CD4-positive, alpha-beta T cell treated with Interferon alpha-2 for 1 hour (primary cell): Measurements from ENCODE around the gene M6PR.

Experiments
- DNase-seq, 2 donors: peaks; one replicate each; pipeline ENCODE4 v3.0.0-alpha.2; 2020 to 2022

The M6PR gene

DNA sequence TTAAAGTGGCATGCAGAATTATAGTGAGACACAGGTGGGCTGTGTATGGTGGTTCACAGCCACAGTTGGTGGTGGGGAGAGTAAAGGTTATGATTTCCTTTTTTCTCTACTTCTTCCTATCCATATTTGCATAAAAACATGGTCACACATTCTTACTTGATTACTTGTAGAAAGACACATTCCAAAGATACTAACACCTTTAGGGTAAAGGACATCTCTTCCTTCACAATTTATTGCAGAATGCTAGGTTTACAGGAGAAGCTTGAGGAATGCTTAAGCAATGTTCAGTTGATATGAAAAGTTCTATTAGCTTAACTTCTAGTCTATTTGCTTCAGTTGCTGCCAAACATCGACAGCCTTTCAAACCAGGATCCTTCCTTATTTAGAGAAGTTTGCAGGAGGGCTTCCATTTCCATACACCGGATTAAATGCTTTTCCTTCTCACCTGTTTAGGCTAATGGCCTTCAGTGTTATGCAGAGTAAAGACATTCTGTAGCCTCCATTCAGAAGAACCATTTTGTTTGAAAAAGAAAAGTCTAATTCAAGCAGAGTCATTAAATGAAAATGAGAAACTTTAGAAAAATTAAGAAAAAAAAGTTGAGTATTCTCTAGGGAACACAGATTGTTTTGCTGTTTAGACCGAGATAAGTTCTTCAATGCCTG lies 37.7 kb downstream of the M6PR start:
- DNase-seq = no peak

DNA sequence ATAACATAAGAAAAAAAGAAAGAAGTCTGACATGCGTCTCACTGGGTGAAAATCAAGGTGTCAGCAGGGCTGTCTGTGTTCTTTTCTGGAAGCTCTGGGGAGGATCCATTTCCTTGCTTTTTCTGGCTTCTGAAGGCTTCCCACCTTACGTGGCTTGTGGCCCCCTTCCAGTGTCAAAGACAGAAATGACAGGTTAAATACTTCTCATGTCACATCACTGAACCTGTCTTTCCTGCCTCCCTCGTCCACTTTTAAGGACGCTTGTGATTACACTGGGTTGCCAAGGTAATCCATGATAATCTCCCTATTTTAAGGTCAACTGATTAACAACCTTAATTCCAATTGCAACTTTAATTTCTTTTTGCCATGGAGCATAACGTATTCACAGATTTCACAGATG lies 39.7 kb downstream of the M6PR start:
- DNase-seq = no peak

DNA sequence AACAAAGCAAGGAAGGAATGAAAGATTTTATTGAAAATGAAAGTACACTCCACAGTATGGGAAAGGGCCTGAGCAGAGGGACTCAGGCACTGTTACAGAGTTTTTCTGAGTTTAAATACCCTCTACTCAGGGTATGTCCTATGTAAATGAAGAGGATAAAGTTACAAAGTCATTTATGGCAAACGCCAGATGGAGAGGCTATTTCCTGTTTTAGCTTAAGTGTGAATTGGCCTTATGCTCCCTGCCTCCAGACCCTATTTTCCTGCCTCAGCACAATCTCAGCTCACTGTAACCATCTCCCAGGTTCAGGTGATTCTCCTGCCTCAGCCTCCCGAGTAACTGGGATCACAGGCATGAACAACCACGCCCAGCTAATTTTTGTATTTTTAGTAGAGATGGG lies 41.9 kb downstream of the M6PR start:
- DNase-seq = no peak

DNA sequence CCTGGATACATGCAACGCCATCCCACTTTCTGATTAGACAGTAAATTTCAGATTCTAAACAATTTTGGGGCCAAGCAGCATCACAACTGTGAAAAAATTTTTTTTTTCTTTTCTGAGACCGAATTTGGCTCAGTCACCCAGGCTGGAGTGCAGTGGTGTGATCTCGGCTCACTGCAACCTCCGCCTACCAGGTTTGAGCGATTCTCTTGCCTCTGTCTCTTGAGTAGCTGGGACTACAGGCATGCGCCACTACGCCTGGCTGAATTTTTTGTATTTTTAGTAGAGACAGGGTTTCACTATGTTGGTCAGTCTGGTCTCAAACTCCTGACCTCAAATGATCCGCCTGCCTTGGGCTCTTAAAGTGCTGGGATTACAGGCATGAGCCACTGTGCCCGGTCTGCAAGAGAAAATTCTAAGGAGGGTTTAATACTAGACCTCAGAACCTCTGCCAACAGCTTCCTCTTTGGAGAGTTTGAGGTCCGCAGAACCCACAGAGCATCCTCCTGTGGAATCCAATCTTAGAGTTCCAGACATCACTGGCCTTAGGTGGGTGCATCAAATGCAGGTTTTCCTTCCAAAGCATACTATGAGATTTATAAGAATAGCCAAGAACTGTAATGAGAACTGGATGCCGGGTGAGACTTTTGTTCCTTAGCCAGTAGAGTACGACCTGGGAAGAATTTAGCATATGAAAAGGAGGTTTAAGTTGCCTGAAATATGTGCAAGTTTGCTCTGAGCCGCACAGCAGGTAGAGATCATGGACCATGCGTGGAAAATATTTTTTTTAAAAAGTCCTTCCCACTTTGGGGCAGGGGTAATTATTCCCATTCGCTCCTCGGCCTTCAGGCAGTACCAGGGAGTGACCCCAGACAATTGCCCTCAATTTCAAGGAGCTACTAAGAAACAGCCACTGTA lies 42.9 kb downstream of the M6PR start:
- DNase-seq = no peak

DNA sequence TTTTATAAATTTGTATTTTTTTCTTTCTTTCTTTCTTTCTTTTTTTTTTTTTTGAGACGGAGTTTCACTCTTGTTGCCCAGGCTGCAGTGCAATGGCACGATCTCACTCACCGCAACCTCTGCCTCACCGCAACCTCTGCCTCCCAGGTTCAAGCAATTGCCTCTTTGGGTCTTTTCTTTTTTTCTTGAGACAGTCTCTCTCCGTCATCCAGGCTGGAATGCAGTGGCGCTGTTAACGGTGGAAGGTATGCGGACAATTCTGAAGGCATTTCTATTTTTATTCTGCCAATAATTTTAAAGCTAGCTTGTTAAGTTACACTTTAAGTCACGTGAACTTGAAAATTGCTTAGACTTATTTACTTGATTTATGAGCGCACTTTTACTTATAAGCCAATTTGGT lies 43.9 kb downstream of the M6PR start:
- no peak for DNase-seq

DNA sequence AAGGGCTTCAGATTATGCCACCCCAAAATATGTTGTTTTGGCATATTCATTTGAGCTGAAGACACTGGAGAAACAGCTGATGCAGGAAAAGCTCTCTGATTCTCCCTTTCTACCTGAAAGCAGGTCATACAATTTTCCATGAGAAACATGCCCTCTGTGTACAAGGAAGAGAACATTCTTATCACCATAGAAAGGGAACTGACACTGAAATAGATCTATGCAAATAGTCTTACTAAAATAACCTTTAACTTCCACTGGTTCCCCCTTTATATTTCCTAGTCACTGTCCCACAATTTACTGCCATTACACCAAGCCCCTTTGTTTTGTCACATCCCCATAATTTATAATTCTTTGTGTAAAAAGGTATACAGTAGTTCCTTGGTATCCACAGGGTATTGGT lies 44.8 kb downstream of the M6PR start:
- no peak for DNase-seq

DNA sequence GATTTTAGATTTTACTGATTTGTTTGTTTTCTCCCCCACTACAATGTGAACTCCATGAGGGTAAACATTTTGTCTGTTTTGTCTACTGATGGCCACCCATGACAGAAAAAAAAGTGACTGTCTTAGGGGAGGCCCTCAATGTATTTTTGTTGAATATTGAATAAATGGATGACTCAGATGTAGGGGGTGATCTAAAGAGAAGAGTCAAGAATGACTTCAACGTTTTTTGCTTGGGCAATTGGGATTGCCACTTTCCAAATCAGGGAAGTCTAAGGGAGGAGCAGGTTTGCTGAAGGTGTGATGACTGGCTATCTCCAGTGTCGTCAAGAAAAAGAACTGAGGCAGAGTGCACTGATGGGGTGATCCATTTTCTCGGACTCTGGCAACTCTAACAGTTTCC lies 45.8 kb downstream of the M6PR start:
- no peak for DNase-seq

DNA sequence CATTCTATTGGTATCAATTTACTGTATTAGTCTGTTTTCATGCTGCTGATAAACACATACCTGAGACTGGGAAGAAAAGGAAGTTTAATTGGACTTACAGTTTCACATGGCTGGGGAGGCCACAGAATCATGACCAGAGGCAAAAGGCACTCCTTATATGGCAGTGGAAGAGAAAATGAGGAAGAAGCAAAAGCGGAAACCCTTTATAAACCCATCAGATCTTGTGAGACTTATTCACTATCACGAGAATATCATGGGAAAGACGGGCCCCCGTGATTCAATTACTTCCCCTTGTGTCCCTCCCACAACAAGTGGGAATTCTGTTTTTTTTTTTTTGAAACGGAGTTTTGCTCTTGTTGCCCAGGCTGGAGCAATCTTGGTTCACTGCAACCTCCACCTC lies 46.7 kb downstream of the M6PR start:
- peak in 1 of 2 donors; percentile 14 for DNase-seq

DNA sequence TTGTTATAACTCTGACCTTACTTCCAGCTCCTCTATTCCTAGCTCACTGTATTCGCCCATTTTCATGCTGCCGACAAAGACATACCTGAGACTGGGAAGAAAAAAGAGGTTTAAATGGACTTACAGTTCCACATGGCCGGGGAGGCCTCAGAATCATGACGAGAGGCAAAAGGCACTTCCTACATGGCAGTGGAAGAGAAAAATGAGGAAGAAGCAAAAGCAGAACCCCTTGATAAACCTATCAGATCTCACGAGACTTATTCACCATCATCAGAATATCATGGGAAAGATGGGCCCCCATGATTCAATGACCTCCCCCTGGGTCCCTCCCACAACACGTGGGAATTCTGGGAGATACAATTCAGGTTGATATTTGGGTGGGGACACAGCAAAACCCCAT lies 49.6 kb downstream of the M6PR start:
- no peak for DNase-seq

DNA sequence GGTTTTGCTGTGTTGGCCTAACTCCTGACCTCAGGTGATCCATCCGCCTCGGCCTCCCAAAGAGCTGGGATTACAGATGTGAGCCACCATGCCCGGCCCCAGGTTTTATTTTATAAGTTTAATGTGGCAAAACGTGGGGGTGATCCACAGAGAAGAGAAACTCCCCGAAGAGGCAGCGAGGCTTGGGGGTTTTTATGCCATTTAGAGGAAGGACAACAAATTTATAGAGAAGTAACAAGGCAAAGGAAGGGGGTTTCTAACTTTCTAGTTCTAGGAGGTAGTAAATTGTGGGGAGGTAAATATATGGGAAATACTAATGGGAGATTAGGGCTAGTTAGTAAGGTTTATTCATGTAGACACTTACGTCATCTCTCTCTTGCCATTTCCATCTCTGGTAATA lies 52.4 kb downstream of the M6PR start:
- DNase-seq = no peak

DNA sequence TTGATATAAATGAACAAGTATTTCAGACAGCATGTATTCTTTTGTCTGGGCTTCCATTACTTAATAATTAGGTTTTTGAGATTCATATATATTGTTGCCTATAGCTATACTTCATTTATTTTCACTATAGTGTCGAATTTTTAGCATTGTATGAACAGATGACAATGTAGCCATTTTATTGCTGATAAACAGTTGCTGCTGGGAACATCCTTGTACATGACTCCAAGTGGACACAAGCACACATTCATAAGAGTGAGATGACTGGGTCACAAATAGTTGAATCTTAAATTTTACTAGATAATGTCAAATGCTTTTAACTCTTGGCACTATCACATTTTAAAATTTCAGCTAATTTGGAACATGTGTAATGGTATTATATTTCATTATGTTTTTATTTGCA lies 54.5 kb downstream of the M6PR start:
- no peak for DNase-seq

DNA sequence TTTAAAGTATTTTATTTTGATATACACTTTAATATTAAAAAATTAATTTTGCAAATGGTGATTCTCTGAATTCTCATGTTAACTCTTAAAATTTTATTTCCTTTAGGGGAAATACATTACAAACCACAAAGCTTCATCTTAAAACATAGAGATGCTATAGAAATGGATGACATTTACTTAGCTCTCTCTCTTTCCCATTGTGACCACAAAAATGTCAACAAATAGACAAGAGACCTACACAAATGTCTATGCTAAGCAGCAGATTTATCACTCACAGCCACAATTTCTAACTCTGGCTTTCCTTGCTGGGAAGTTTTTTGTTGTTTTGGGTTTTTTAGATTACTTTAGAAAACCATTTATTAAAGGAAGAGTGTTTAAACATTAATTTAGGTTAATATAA lies 55.1 kb downstream of the M6PR start:
- DNase-seq = no peak

DNA sequence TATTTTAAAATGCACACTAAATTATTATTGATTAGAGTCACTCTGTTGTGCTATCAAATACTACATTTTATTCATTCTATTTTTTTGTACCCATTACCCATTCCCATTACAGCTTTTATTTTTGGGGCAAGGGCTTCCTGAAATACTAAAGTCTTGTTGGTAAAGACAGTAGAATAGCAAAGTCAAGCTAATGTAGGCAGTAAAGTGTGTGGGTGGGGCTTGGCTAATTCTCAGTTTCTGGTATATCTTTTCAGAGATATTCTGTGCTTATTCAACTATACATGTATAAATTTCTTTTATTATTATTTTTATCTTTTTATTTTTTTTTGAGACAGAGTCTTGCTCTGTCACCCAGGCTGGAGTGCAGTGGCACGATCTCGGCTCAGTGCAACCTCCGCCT lies 57.5 kb downstream of the M6PR start:
- no peak for DNase-seq
